Stimulated activated CD4-positive, alpha-beta T cell treated with anti-CD3 and anti-CD28 coated beads, Interleukin-12 subunit alpha, Interleukin-12 subunit beta, amount 100 ng/mL, for 24 hours (primary cell): ENCODE results near the gene PAPSS1.

ENCODE experiments used
- DNase-seq, 2 experiments: peaks; one replicate each; pipeline ENCODE4 v3.0.0-alpha.2; 2020; ENCODE audit warnings: low read depth in 2 of 2

The PAPSS1 gene

GRCh38 chr4:107629318-107629717, 90.7 kb downstream of the PAPSS1 start:
- no peak for DNase-seq

GRCh38 chr4:107625391-107625902, 94.6 kb downstream of the PAPSS1 start:
- DNase-seq = no peak

DNA sequence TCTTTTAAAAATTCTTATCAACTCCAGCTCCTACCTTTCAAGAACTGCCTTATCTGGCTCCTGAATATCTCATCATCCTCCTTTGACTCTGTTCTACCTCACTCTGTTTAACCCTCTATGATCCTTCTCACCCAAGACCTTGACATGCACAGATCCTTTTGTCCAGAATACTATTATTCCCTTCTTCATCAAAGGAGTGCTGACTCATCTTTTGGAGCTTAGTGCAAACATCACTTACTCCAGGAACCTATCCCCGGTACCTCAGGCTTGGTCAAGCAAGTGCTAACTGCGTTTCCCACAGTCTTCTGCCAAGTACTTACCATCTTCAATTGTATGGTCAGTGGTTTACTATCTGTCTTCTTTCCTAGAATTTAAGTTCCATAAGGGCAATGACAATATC, 96.0 kb downstream of the PAPSS1 start:
- no peak for DNase-seq

DNA sequence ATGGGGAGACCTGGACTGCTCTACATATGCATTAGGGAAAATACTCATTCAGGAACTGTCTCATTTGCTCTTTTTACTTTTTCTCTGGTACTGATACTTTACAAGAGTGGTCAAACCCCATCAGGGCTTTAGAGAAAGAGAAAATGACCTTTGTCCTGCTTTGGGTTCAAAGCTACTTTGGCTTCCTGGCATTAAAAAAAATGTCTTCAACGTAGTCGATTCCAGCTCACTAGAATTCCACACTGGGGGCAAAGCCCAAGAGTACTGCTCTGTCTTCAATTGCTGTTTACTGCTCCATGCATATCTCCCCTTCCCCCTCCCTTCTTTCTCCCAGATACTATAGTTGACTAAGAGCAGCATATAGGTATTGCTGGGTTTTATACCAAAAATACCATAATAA, 98.0 kb downstream of the PAPSS1 start:
- no peak for DNase-seq

DNA sequence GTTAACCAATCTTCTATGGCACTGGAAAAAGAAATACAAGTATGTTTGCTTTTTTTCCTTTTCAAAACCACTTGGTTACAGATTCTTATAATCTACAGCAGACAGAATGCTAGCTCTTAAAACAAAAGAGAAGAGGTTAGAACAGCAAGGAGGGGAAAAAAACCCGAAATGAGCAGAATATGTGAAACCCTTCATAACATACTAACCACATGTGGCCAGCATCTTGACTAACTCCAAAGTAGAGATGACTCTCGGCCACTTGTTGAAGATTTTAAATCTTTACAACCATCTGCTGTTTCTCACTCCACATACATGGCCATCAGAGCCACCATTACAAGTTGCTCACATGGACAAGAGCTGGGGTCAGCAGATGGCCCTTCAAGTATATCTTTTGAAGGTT, 100.3 kb downstream of the PAPSS1 start:
- DNase-seq = no peak

DNA sequence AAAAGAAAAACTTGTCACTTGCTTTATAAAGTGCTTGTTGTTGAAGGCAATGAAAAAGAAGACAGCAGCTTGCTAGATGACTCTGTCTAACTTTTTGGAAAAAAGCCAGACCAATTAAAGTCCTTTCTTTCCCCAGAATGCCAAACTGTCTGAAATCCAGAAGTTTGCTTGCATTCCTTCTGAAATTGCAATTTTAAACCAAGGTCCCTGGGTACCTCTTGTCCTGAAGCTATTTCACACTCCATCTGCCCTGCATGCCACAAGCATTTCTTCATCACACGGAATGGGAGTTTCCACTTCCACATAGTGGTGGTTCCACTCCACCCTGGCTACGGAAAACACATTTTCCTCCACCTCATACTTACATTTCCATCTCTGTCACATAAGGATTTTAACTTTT, 101.0 kb downstream of the PAPSS1 start:
- DNase-seq = no peak

DNA sequence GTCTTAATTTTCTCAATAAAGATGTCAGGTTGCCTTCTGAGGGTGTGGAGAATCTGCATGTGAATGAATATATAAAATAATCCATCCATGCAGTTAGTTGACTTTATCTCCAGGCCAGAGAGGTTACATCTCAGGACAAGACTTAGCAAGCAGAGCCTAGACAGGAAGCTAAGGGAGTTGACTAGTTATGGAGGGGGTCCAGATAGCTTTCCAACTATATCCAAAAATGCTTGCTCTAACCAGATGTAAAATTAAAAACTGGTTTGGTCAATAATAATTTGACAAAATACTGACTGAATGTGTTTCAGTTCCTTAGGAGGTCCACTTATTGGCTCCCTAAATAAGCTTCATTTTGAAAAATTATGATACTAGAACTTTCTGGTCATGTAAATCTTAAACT, 101.4 kb downstream of the PAPSS1 start:
- no peak for DNase-seq

DNA sequence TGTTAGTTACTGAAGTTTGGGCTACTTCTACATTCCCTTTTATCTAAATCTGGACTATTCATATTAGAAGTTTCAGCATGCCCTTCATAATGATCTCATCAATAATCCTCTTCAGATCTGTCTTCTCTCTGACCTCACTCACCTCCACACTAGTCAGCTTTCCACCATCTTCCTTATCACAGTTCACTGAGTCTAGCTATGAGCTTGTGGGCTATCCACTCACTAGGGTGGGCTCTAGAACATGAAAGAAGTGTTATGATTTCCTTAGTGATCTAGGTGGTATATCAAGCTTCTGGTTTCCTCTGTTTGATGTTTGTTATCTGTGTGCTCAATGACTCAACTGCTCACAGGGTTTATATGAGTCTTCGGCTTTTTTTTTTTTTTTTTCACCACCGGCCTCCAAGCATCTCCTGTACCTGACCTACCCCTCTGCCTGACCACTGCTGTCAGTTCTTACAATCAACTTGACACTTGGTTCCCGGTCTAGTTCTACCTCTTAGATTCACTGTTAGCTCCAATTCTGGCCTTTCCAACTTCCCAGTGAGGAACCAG, 103.1 kb downstream of the PAPSS1 start:
- no peak for DNase-seq

GRCh38 chr4:107615809-107616208, 104.2 kb downstream of the PAPSS1 start:
- DNase-seq = no peak

DNA sequence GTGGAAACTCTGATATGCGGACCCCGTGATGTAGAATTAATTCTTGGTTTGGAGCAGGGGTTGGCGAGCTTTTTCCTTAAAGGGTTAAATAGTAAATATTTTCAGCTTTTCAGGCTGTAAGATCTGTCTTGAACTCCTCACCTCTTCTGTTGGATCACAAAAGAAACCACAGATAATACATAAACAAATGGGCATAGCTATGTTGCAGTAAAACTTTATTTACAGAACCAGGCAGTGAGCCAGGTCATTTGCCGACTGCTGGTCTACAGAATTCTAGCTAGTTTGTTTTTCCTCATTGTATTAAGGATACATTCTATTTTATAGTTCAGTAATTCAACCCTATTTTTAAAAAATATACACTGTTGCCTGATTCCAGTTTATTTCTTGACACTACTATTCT, 116.6 kb downstream of the PAPSS1 start:
- no peak for DNase-seq

GRCh38 chr4:107600983-107601382, 119.1 kb downstream of the PAPSS1 start:
- no peak for DNase-seq

DNA sequence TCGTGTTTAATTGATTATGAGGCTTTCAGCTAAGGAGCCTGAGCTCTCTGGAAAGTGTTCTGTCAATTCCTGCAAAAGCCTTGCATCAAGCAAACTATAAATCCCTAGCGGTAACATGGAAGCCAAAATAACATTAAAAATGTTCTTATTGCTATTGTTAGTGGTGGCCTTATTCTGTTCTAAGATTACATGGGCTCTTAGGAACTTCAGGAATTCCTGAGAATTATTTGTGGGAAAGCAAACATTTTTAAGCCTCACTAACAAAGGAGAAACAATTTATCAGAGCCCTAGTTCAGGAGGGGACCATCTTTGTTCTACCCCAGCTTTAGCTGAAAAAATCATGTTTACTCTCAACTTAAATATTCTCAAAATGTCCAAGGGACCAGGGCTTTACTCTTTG, 119.6 kb downstream of the PAPSS1 start:
- DNase-seq = no peak

DNA sequence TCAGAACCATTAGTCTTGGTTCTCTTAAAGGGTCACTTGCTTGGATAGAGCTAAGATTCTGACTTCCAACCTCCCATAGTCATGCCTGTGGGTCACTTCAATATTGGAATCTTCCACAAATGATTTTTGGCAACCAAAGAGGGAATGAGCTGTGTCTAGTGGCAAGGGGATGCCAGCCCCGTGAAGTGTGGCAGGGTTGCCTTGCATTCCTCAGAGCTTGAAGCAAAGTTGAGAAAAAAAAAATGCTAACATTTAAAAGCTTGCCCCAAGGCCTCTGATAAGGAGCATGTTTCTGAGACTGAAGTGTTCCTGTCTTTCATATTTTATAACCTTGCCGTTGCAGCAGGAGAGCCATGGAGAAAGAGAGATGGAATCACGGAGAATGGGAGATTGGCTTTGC, 120.2 kb downstream of the PAPSS1 start:
- no peak for DNase-seq

DNA sequence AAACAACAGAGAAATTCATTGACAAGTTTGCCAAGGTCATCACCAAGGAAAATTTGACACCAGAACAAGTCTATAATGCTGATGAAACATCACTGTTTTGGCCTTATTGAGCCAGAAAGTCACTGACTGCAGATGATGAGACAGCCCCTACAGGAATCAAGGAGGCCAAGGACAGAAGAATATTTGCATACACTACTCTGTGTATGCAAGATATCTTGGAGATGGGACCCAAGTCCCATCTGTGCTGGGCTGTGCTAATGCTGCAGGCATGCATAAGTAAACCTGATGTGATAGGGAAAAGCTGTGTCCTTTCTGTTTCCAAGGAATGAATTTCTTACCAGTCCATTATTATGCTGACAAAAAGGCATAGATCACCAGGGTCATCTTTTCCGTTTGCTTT, 126.8 kb downstream of the PAPSS1 start:
- DNase-seq = no peak

- no peak for DNase-seq
Measured at GRCh38 chr4:107592519-107592918, 127.5 kb downstream of the PAPSS1 start.

DNA sequence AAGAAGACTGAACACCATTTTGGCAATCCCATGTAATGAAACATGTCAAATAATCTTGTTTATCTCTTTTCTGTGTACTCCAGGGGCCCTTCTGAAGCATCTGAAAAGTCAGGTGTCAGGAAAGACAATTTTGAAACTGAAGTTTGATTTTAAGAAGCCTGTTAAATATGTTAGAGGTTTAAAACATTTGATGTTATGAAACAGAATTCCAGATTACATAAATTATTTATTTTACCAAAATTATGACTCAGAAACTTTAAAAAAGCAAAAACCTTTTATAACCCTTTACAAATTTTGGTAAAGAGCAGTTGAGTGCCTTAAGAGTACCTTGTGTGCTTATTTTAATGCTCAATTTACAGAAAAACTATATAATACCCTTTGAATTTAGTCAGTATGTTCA, 130.8 kb downstream of the PAPSS1 start:
- DNase-seq = no peak

- no peak for DNase-seq
Measured at GRCh38 chr4:107586371-107586770, 133.7 kb downstream of the PAPSS1 start.

DNA sequence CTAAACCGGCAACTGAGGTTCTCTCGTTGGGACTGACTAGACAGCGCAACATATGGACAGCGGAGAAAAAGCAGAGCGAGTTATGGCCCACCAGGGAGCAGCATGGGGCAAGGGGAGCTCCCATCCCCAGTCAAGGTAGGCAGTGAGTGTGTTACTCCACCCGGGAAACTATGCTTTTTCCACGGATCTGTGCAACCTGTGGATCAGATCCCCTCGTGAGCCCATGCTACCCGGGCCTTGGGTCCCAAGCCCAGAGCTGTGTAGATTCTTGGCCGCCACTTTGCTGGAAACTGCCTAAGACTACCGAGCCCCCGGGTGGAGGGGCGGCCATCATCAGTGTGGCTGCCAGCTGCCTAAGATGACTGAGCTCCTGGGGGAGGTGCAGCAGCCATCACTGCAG, 140.9 kb downstream of the PAPSS1 start:
- no peak for DNase-seq

DNA sequence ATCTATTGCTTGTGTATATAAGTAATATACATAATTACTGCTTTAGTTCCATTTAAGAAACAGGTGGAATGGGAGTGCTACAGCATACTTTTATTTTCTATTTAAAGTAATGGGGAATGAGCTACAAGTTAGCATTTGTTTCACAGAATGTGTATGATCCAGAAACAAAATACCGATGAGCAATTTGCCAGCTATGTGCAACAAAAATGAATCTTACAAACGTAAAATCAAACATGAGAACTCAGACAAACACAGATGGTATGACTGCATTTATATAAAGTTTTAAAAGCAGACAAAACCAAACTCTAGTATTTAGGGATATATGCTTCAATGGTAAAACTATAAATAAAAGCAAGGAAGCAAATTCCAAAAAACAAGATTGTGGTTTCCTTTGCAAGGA, 141.7 kb downstream of the PAPSS1 start:
- no peak for DNase-seq

GRCh38 chr4:107577743-107578142, 142.3 kb downstream of the PAPSS1 start:
- DNase-seq = no peak

DNA sequence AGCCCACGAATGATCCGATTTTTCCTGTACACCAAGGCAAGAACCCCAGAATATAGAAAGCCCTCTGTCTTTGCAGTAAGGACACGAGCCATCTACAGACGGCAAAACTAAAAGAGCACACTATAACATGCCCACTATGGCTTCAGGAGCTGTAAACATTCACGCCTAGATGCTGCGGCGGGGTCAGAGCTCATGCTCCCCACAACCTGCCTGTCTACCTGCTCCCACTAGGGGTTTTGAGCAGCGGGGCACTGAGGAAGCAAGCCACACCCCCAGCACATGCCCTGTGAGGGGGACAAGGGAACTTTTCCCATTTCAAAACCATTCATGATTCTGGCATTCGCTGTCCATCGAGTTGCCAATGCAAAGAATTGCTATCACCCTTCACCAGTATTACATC, 144.8 kb downstream of the PAPSS1 start:
- DNase-seq = no peak

- no peak for DNase-seq
Measured at GRCh38 chr4:107572281-107572680, 147.8 kb downstream of the PAPSS1 start.

DNA sequence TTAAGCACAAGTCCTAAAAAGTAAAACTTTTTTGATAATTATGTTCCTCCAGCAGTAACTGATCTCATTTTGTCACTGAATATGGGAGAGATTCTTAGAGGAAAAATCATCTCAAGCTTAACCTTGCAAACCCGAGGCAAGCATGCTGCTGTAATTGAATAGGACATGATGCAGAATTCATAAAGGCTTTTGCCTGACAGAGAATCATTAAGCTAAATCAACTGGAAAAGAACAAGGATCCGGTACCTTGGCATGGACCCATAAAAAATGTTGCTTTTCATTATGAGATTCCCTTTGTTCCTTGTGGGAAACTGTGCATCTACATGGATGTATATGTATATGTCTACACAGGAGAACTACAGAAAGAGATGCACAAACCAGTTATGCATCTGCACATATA, 149.1 kb downstream of the PAPSS1 start:
- DNase-seq = no peak

DNA sequence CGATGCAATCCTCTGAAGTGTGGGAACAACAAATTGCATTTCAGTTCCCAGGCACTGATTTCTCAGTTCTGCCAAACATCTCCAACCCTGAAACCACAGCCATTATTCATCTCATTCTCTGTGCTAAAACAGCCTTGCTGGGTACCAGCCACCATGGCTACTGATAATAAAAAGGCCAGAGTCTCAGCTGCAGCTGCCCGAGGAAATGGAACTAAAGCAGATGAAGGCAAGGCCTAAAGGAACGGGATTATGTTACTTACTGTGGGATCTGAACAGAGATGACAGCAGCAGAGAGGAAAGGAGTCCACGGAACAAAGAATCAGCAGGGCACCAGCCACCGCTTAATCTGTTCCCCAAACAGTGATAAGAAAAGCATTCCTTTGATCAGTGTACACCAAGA, 155.7 kb downstream of the PAPSS1 start:
- DNase-seq = no peak
